ENCODE measurements around the gene IGFBPL1. TPM values are rescaled to one million over a fixed set of nuclear protein-coding genes. Genes with fewer than 3 reads are reported as not detected.

Gene IGFBPL1
- total RNA-seq, 1 donor: 0.36 TPM

GRCh38 chr9:38443181-38443580, 18.9 kb upstream of the IGFBPL1 start:
- Histone ChIP-seq H3K4me2 (ENCODE audit: insufficient read depth, low read length) (no peak overlapping the region), H3K4me1 (ENCODE audit: insufficient read depth, low read length) (no peaks in the 10 kb centered on the region), H3K36me3 (ENCODE audit: insufficient read depth, low read length) (no peaks in the 10 kb centered on the region), H2AFZ (ENCODE audit: low read length) (no peak overlapping the region), H4K20me1 (ENCODE audit: insufficient read depth, low read length) (no peaks in the 10 kb centered on the region), H3K79me2 (ENCODE audit: insufficient read depth, low read length) (no peaks in the 10 kb centered on the region), H3K27me3 (ENCODE audit: insufficient read depth, low read length) (no peaks in the 10 kb centered on the region), H3K27ac (ENCODE audit: low read depth, low read length) (no peak overlapping the region), H3K4me3 (ENCODE audit: insufficient read depth, low read length) (no peak overlapping the region), H3K9me3 (ENCODE audit: low read depth, low read length) (no peaks in the 10 kb centered on the region)
- DNase-seq (ENCODE audit: insufficient read length, low spot score, missing footprints): no peak
- TF ChIP-seq CTCF (IDR thresholded peaks at IDR 0.05; ENCODE audit: extremely low read depth, low read depth, low read length): no peak

GRCh38 chr9:38442473-38443096, 18.3 kb upstream of the IGFBPL1 start:
- no peak overlapping the region for H2AFZ ChIP-seq (ENCODE audit: low read length)
- H3K79me2 ChIP-seq (ENCODE audit: insufficient read depth, low read length): no peaks in the 10 kb centered on the region
- no peaks in the 10 kb centered on the region for H3K27me3 ChIP-seq (ENCODE audit: insufficient read depth, low read length)
- no peak for DNase-seq (ENCODE audit: insufficient read length, low spot score, missing footprints)
- H3K4me3 ChIP-seq (ENCODE audit: insufficient read depth, low read length): no peak overlapping the region
- TF ChIP-seq CTCF (IDR thresholded peaks at IDR 0.05; ENCODE audit: extremely low read depth, low read depth, low read length): no peak
- H3K9me3 ChIP-seq (ENCODE audit: low read depth, low read length): no peaks in the 10 kb centered on the region
- no peak overlapping the region for H3K4me2 ChIP-seq (ENCODE audit: insufficient read depth, low read length)
- no peaks in the 10 kb centered on the region for H3K36me3 ChIP-seq (ENCODE audit: insufficient read depth, low read length)
- H3K4me1 ChIP-seq (ENCODE audit: insufficient read depth, low read length): peaks cover 3% of the 10 kb centered on the region
- H4K20me1 ChIP-seq (ENCODE audit: insufficient read depth, low read length): no peaks in the 10 kb centered on the region
- no peak overlapping the region for H3K27ac ChIP-seq (ENCODE audit: low read depth, low read length)

- no peaks in the 10 kb centered on the region for H4K20me1 ChIP-seq (ENCODE audit: insufficient read depth, low read length)
- no peak overlapping the region for H3K27ac ChIP-seq (ENCODE audit: low read depth, low read length)
- DNase-seq (ENCODE audit: insufficient read length, low spot score, missing footprints): no peak
- no peak overlapping the region for H3K4me2 ChIP-seq (ENCODE audit: insufficient read depth, low read length)
- no peaks in the 10 kb centered on the region for H3K79me2 ChIP-seq (ENCODE audit: insufficient read depth, low read length)
- H3K27me3 ChIP-seq (ENCODE audit: insufficient read depth, low read length): no peaks in the 10 kb centered on the region
- peaks cover 5% of the 10 kb centered on the region for H3K4me1 ChIP-seq (ENCODE audit: insufficient read depth, low read length)
- TF ChIP-seq CTCF (IDR thresholded peaks at IDR 0.05; ENCODE audit: extremely low read depth, low read depth, low read length): no peak
- H2AFZ ChIP-seq (ENCODE audit: low read length): no peak overlapping the region
- H3K9me3 ChIP-seq (ENCODE audit: low read depth, low read length): no peaks in the 10 kb centered on the region
- H3K4me3 ChIP-seq (ENCODE audit: insufficient read depth, low read length): no peak overlapping the region
- H3K36me3 ChIP-seq (ENCODE audit: insufficient read depth, low read length): no peaks in the 10 kb centered on the region
These were observed 17.3 kb upstream of the IGFBPL1 start for GRCh38 chr9:38441347-38442085.

- no peak for DNase-seq (ENCODE audit: insufficient read length, low spot score, missing footprints)
- no peaks in the 10 kb centered on the region for H3K27me3 ChIP-seq (ENCODE audit: insufficient read depth, low read length)
- H3K4me2 ChIP-seq (ENCODE audit: insufficient read depth, low read length): no peak overlapping the region
- peaks cover 6% of the 10 kb centered on the region for H3K4me1 ChIP-seq (ENCODE audit: insufficient read depth, low read length)
- no peak overlapping the region for H3K27ac ChIP-seq (ENCODE audit: low read depth, low read length)
- no peaks in the 10 kb centered on the region for H3K79me2 ChIP-seq (ENCODE audit: insufficient read depth, low read length)
- no peaks in the 10 kb centered on the region for H3K9me3 ChIP-seq (ENCODE audit: low read depth, low read length)
- H3K4me3 ChIP-seq (ENCODE audit: insufficient read depth, low read length): no peak overlapping the region
- H3K36me3 ChIP-seq (ENCODE audit: insufficient read depth, low read length): no peaks in the 10 kb centered on the region
- H2AFZ ChIP-seq (ENCODE audit: low read length): no peak overlapping the region
- TF ChIP-seq CTCF (IDR thresholded peaks at IDR 0.05; ENCODE audit: extremely low read depth, low read depth, low read length): no peak
- H4K20me1 ChIP-seq (ENCODE audit: insufficient read depth, low read length): no peaks in the 10 kb centered on the region
These were observed 16.3 kb upstream of the IGFBPL1 start for GRCh38 chr9:38440516-38440915.

Data from osteoblast (primary cell).